Fibroblast of peridontal ligament (primary cell): ENCODE data around the gene JADE2.

ENCODE experiments used
- DNase-seq: peaks from one replicate; pipeline ENCODE4 v3.0.0-alpha.2; 2010; ENCODE audit errors: extremely low read depth

JADE2 gene

GRCh38 chr5:134569758-134570364, 44.4 kb downstream of the JADE2 start:
- no peak for DNase-seq

GRCh38 chr5:134570365-134570758, 44.9 kb downstream of the JADE2 start:
- no peak for DNase-seq

GRCh38 chr5:134570886-134571285, 45.4 kb downstream of the JADE2 start:
- DNase-seq = no peak

GRCh38 chr5:134571693-134572405, 46.4 kb downstream of the JADE2 start:
- DNase-seq = no peak

- DNase-seq = no peak
Observed at GRCh38 chr5:134572811-134573210, 47.3 kb downstream of the JADE2 start.

DNA sequence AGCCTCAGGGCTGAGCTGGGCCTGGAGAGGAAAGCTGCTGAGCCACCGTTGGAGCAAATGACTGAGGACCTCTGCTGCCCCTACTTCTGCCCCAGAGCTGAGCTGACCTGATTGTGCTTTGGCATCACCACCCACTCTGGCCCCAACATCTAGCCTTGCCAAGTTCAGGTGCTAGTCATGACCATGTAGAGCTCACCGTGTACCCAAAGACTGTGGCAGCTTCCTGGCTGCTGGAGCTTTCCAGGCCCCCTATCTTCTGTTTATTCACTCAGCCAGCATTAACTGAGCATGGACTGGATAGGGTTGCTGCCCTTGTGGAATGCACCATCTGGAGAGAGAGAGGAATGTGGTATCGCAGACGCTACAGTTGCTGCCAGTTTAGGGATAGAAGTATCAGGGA, 49.1 kb downstream of the JADE2 start:
- peak; percentile 50 for DNase-seq

GRCh38 chr5:134575316-134575715, 49.8 kb downstream of the JADE2 start:
- no peak for DNase-seq

DNA sequence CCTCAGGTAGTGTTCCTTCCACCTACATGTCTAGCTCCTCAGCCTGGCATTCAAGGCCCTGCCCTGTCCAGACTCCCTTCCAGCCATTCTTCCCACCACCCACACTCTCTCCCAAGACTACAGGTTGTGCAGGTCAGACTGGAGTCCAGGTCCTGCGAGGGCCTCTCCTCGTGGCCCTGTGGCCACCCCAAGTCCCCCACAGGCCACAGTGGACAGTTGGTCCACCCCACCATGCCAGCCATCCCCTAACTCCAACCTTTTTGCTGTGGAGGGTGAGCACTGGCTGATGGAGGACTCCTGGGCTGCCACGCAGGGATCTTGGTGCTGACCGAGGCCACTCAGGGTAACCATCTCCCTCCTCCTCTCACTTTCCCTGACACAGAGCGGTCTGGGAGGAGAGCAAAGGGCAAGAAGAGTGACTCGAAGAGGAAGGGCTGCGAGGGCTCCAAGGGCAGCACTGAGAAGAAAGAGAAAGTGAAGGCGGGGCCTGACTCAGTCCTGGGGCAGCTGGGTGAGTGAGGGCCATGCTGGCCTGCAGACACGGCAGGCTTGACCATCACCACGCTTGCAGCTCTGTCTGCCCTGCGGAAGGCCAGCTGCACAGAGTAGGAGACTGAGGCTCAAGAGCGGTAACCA, 51.0 kb downstream of the JADE2 start:
- DNase-seq = no peak

- peak; percentile 48 for DNase-seq
Observed at GRCh38 chr5:134577022-134577795, 51.7 kb downstream of the JADE2 start.

- DNase-seq = peak; percentile 78
Observed at GRCh38 chr5:134577796-134578577, 52.5 kb downstream of the JADE2 start.

GRCh38 chr5:134578578-134579283, 53.3 kb downstream of the JADE2 start:
- no peak for DNase-seq

GRCh38 chr5:134579284-134579771, 53.9 kb downstream of the JADE2 start:
- DNase-seq = no peak

GRCh38 chr5:134580001-134580460, 54.6 kb downstream of the JADE2 start:
- no peak for DNase-seq

DNA sequence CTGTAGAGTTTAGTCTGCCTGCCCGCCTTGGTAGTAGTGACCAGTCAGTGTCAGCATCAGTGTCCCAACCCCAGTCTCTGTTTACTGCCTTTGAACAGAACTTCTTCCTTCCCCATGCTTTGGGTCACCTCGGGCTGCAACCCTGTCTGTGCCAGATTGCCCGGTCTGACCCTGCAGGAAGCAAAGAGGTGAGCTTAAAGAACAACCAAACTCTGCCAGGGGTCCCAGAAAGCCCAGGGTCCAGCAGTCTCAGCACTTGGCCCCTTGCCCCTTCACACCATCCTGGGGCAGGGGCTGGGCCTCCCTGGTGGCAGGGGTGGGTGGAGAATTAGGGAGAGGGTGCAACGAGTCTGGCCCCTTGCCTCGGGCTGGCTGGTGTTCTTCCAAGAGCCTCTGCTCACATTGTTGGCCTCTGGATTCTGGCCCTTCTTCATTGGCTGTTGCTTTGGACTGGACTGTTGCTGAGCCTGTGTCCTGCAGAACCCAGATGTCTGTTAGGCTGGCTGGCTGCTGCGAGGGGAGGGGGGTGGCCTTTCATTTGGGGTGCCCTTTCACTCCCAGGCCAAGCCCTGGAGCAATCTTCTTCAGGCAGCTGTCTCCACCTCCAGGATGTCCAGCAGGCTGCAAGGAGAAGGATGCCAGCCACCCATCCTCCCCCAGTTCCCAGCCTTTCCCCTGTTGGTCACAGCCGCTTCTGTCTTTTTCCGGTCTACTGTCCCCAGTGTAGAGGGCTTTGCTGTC, 55.9 kb downstream of the JADE2 start:
- no peak for DNase-seq

- no peak for DNase-seq
Observed at GRCh38 chr5:134582281-134582680, 56.8 kb downstream of the JADE2 start.

DNA sequence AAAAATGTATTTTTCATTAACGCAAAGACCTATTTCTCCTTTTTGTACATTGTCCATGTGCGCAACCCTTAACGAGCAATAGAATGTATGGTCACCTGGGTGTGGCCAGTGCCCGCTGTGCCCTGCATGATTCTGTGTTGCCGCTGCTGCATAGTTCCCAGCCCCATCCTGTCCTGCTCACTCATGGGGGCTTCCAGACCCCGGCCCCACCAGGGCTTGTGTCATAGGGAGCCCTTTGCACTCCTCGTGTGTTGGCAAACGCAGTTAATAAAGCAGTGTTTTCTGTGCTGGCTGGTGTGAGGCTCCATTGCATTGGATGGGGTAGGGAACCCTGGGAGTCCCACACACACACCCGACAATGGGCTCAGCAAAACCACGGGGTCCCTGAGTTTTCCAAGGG, 57.5 kb downstream of the JADE2 start:
- no peak for DNase-seq

GRCh38 chr5:134583766-134584165, 58.3 kb downstream of the JADE2 start:
- DNase-seq = no peak

DNA sequence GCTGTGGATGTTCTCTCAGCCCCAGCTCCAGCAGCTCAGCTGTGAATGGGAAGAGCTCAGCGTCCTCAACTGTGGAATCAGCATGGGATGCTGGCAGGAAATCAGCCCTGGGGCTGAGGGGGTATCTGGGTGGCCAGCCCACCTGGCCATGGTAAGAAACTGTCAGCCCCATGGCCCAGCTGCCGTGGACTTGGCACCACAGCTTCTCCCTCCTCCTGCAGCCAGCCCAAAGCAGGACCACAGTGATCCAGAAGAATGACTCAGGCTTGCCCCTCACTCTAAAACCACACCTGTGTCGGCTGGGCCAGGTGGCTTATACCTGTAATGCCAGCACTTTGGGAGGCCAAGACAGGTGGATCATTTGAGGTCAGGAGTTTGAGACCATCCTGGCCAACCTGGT, 59.2 kb downstream of the JADE2 start:
- no peak for DNase-seq

DNA sequence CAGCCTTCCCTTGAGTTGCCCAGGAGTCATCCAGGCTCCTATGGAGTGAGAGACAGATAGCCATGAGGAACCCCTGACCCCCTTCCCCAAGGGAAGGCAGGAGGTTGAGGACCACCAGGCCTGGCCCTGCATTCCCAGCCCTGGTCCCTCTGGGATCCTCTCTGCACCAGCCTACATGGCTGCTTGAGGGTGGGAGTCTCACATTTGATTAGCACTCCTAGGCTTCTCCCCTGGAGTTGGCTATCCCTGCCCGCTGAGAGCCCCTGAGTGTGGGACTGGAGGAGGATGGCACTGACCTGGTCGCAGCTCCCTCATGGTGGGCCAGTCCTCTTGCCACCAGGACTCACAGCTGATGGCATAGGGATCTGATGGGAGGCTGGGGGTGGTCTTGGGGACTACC, 60.5 kb downstream of the JADE2 start:
- no peak for DNase-seq
